GM19351 (cell line): ENCODE measurements around the gene APOF.
A peak's percentile ranks its signal among the peaks of the same experiment; 100 is the strongest.
"Not testable (repeated sequence)": the region's sequence is repeated elsewhere in the genome, so short reads cannot be mapped to it uniquely, and the experiment has no call there.

ENCODE experiments used
- ATAC-seq: cut with Tn5 transposase; IDR thresholded peaks from one replicate; pipeline ENCODE4 v1.9.1; 2021; ENCODE audit warnings: mild to moderate bottlenecking, moderate library complexity; ENCODE audit not compliant: unreplicated experiment

Gene APOF

GRCh38 chr12:56374726-56375597 lies 12.3 kb upstream of the APOF start:
- peak; percentile 39 for ATAC-seq

DNA sequence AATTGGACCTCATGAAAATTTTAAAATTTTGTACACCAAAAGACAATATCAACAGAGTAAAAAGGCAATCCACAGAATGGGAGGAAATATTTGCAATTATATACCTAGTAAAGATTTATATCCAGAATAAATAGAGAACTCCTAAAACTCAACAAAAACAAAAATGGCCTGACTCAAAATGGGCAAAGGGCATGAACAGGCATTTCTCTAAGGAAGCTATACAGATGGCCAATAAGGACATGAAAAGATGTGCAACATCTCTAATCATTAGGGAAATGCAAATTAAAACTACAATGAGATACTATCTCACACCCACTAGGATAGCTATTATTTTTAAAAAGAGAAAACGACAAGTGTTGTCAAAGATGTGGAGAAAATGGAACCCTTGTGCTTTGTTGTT lies 10.9 kb upstream of the APOF start:
- ATAC-seq, result no peak

DNA sequence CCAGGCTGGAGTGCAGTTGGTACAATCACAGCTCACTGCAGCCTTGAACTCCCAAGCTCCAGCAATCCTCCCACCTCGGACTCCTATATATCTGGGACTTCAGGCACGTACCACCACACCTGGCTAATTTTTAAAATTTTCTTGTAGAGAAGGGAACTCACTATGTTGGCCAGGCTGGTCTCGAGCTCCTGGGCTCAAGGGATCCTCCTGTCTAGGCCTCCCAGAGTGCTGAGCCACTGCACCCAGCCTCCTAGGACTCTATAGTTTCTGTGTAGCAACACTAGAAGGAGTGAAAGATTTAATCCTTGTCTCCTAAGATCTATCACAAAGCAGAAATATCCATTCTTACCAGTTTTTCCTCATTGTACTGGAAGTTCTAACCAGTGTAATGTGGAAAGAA lies 4.3 kb upstream of the APOF start:
- ATAC-seq, result no peak

- ATAC-seq, result no peak
These were observed 1.0 kb downstream of the APOF start for GRCh38 chr12:56361487-56362129.

GRCh38 chr12:56359851-56360767 lies 2.5 kb downstream of the APOF start, which contains the start of gene STAT2:
Gene STAT2 (minus strand): TSS chr12:56360107. CDS start chr12:56356571, 3,536 bp downstream.
- peak; percentile 96 for ATAC-seq

DNA sequence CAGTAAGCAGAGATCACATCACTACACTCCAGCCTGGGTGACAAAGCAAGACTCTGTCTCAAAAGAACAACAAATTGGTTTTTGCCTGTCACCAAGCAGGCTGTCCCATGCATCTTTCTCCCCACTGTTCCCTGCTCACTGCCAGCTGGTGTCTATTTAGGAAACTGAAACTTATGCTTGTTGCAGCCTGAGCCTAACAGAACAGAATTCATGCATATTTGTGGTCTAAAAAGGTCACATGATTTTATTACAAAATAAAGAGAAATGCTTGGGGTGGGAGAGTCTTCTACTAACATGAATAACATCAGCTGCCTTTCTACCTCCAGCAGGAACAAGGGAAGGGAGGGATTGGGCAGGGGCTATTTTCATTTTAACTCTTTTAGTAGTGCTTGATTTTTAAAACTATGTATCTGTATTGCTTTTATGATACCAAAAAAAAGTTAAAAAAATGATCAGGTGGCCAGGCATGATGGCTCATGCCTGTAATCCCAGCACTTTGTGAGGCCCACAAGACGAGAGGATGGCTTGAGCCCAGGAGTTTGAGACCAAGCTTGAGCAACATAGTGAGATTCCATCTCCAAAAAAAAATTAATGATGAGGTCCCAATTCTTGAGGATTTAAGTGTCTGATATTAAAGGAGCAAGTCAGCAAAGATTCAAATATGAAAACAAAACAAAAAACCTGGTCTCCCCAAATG lies 3.7 kb downstream of the APOF start:
- no peak for ATAC-seq

GRCh38 chr12:56351325-56351724 lies 11.3 kb downstream of the APOF start:
- ATAC-seq, result no peak

DNA sequence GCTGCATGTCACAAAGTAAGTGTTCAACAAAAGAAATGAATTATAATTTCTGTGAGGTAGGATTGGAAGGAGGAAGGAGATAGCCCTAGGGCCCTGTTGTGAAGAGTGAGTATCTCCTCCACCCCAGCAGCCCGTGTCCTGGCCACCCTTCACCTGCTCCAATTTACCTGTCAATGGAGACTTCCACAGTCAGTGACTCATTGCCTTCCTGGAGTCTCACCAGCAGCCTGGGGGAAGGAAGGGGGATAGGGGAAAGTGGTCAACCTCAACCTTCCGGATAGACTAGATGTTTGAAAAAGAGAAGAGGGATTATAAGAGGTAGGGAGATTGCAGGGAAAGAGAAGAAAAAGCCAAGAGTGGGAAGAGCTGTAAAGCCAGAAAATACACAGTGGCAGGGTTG lies 12.0 kb downstream of the APOF start:
- no peak for ATAC-seq

- ATAC-seq, result no peak
These were observed 13.9 kb downstream of the APOF start for GRCh38 chr12:56348776-56349175.

- not testable (repeated sequence) for ATAC-seq
These were observed 15.4 kb downstream of the APOF start for GRCh38 chr12:56347255-56347654.

DNA sequence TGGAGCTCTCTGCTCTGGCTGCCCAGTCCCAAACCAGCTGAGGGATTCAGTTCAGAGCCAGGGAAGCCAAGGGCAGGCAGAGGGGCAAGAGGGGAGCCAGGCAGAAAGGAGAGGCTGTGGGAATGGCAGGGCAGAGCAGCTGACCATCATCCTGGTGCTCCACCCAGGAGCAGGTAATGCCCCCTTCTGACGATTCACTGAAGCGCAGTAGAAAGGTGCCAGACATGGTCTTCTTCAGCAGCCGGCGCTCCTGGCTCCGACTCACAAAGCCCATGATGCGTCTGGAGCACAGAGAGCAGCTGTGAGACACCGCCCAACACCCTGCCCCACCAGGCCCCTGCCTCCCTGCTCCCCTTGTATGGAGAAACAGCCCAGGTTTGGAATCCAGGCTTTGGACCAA lies 16.0 kb downstream of the APOF start:
- ATAC-seq, result no peak

DNA sequence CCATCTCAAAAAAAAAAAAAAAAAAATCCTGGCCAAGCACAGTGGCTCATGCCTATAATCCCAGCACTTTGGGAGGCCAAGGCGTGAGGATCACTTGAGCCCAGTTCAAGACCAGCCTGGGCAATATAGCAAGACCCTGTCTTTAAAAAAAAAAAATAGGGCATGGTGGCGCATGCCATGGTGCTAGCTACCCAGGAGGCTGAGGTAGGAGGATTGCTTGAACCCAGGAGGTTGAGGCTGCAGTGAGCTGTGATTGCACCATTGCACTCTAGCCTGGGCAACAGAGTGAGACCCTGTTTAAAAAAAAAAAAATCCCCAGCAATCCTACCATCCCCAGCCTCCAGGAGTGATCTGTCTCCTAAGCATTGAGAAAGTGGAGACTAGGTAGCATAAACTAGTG lies 20.4 kb downstream of the APOF start:
- not testable (repeated sequence) for ATAC-seq

- ATAC-seq, result no peak
These were observed 21.0 kb downstream of the APOF start for GRCh38 chr12:56341616-56342015.

DNA sequence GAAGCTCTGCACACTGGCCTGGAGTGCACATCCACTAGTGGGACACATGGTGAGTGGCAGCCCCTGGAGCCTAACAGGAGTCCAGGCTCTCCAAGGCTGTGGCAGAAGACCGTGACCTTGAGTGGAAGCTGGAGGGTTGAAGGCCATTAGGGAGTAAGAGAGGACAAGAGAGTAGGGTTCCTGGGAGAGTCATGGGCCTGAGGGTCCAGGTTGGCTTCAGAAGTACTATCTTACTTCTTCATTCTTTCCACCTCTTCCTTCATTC lies 23.6 kb downstream of the APOF start:
- no peak for ATAC-seq

- ATAC-seq, result peak; percentile 32
These were observed 24.1 kb downstream of the APOF start, which contains the start of gene IL23A for GRCh38 chr12:56338308-56339157. Gene IL23A (plus strand): TSS chr12:56338884. CDS start chr12:56339045, 161 bp downstream.

DNA sequence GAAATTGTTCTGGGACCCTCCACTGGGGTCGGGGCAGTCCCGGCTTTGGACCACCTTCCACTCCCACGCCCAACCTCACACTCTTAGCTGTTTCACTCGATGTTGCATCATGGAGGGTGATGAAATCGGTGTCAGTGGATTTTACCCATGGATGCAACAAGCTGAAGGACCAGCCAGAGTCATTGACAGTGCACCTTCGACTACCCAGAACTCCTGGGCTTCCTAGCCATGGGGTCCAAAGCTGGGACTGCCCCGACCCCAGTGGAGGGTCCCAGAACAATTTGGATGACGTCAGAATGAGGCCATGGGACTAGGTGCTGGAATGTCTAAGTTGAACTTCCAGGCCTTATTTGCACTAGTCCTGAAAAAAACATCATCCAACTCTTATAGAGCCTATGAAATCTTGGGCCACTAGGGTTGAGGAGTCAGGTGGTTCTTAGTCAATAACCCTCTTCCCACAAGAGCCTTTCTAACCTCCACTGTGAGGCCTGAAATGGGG lies 24.9 kb downstream of the APOF start:
- no peak for ATAC-seq

GRCh38 chr12:56336361-56337167 lies 26.1 kb downstream of the APOF start:
- no peak for ATAC-seq

DNA sequence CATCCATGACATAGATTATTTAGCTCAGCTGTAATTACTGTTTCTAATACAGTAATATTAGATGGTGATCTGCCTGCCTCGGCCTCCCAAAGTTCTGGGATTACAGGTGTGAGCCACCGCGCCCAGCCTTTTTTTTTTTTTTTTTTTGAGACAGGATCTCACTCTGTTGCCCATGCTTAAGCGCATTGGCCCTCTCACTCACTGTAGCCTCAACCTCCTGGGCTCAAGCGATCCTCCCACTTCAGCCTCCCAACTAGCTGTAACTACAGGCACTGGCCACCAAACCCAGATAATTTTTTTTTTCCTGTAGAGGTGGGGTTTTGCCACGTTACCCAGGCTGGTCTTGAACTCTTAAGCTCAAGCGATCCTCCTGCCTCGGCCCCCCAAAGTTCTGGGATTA lies 27.1 kb downstream of the APOF start:
- not testable (repeated sequence) for ATAC-seq

GRCh38 chr12:56334490-56334793 lies 28.2 kb downstream of the APOF start:
- ATAC-seq, result no peak
